ENCODE data around the gene UBR1. TPM values are rescaled to one million over a fixed set of nuclear protein-coding genes. Genes with fewer than 3 reads are reported as not detected.
"Not testable (repeated sequence)": the region's sequence is repeated elsewhere in the genome, so short reads cannot be mapped to it uniquely, and the experiment has no call there.

UBR1 gene
- total RNA-seq, 1 donor from 2014 or later = 24.2 TPM

DNA sequence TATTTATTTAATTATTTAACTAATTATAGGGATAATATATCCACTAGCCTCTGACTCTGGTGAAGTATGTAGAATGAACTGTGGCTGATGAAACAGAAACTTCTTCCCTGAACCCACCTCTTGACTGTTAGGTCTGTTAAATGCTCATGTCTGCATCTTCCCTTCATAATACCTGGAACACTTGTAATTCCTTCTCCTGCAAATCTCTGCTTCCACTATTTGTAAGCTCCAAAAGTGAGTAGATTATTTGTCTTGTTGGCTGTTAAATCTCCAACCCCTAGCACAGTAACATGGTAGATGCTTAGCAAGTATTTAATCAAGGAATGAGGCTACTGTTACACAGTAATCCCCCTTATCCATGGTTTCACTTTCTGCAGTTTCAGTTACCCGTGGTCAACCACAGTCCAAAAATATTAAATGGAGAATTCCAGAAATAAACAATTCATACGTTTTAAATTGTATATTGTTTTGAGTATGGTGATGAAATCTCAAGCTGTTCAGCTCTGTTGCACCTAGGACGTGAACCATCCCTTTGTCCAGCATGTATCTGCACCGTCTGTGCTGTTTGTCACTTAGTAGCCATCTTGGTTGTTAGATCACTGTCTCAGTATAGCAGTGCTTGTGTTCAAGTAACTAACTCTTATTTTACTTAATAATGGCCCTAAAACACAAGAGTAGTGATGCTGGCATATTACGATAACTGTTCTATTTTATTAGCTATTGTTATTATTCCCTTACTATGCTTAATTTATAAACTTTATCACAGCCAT lies 190.9 kb downstream of the UBR1 start:
- Histone ChIP-seq H3K9me3 (replicated peaks) (no peaks in the 10 kb centered on the region), H3K4me1 (peaks cover 32% of the 10 kb centered on the region), H3K36me3 (no peaks in the 10 kb centered on the region), H3K27me3 (ENCODE audit: low read depth) (no peaks in the 10 kb centered on the region), H3K27ac (replicated peaks) (no peak overlapping the region), H3K4me3 (no peak overlapping the region)
- TF ChIP-seq, protein P1, sequence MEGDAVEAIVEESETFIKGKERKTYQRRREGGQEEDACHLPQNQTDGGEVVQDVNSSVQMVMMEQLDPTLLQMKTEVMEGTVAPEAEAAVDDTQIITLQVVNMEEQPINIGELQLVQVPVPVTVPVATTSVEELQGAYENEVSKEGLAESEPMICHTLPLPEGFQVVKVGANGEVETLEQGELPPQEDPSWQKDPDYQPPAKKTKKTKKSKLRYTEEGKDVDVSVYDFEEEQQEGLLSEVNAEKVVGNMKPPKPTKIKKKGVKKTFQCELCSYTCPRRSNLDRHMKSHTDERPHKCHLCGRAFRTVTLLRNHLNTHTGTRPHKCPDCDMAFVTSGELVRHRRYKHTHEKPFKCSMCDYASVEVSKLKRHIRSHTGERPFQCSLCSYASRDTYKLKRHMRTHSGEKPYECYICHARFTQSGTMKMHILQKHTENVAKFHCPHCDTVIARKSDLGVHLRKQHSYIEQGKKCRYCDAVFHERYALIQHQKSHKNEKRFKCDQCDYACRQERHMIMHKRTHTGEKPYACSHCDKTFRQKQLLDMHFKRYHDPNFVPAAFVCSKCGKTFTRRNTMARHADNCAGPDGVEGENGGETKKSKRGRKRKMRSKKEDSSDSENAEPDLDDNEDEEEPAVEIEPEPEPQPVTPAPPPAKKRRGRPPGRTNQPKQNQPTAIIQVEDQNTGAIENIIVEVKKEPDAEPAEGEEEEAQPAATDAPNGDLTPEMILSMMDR (IDR thresholded peaks at IDR 0.05; ENCODE audit: borderline replicate concordance) = no peak
- DNase-seq = no peak
- intact Hi-C loops (cut with micrococcal nuclease) = no loop called here

DNA sequence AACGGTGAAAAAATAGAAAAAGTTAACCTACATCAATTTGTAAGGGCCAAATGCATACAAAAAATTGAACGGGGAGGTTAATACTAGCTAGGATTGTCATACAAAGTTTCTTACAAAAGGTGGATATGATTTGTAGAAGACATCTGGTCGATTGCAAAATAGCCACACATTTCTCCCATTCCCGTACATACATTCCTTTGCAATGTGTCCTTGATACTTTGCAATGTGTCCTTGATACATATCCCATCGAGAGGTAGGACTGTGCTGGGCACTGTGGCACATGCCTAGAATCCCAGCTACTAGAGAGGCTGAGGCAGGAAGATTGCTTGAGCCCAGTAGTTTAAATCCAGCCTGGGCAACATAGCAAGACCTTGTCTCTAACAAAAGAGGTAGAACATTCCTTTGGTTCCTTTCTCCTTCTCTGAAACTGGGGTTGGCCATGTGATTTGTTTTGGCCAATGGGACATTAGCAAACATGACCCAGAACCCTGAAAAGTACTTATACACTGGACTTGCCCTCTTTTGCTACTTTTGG lies 194.7 kb downstream of the UBR1 start:
- Histone ChIP-seq H3K36me3 (no peaks in the 10 kb centered on the region), H3K4me1 (peaks cover 18% of the 10 kb centered on the region), H3K27ac (replicated peaks) (no peak overlapping the region), H3K9me3 (replicated peaks) (no peaks in the 10 kb centered on the region), H3K4me3 (no peak overlapping the region), H3K27me3 (ENCODE audit: low read depth) (no peaks in the 10 kb centered on the region)
- TF ChIP-seq, protein P1 (IDR thresholded peaks at IDR 0.05; ENCODE audit: borderline replicate concordance) = no peak
- DNase-seq = no peak
- intact Hi-C loops (cut with micrococcal nuclease) = no loop called here

DNA sequence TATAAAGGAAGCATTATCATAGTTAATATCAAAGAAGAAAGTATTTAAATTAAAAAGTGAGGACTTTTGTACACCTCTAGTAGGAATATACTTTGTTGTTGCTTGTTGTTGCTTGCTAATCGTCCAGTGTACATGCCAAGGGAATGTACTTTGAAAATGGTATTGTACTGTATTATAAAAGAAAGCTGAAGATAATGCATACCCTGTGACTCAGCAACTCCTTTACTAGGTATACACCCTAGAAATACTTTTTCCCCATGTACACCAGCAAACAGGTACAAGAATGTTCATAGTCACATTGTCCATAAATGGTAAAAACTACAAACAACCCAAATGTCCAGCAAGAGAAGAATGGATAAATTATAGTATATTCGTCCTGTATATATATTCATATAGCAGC lies 197.3 kb downstream of the UBR1 start:
- no peaks in the 10 kb centered on the region for H3K36me3 ChIP-seq
- TF ChIP-seq, protein P1 (IDR thresholded peaks at IDR 0.05; ENCODE audit: borderline replicate concordance) = no peak
- no peak overlapping the region for H3K27ac ChIP-seq (replicated peaks)
- H3K4me1 ChIP-seq = peaks cover 28% of the 10 kb centered on the region
- H3K4me3 ChIP-seq = no peak overlapping the region
- no peak for DNase-seq
- intact Hi-C loops (cut with micrococcal nuclease) = no loop called here
- H3K27me3 ChIP-seq (ENCODE audit: low read depth) = no peaks in the 10 kb centered on the region
- H3K9me3 ChIP-seq (replicated peaks) = no peaks in the 10 kb centered on the region

DNA sequence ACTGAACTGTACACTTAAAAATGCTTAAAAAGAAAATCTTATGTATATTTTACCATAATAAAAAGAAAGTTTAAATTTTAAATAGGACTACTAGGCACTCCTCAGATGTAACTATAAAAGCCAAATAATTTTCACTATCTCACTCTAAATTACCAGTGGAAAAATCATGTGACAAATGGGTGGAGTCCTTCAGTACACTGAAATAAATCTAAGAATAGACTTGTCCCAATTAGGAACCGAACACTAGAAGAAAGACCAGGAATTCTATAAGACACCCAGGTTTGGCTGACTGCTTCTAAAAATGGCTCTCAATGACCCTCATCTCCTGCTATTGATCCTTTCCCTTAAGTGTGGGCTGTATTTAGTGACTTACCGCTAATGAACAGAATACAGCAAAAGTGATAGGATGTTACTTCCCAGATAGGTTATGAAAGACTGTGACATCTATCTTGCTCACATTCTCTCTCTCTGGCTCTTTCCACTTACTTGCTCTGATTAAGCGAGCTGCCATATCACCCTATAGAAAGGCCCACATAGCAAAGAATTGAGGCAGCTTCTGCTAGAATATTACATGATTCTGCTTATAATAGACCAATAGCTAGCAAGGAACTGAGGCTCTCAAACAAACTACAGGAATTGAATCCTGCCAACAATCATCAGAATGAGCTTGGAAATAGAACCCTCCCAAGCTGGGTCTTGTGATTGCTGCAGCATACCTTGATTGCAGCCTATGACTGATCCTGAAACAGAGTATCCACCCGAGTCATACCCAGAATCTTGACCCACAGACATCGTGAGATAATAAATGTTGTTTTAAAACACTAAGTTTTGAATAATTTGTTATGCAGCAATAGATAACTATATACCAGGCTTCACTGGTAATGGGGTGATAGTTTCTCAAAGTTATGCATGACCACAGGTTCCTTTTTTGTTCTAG lies 202.2 kb downstream of the UBR1 start:
- no peak for DNase-seq
- Histone ChIP-seq H3K4me3 (peak overlapping the region; percentile 13), H3K27ac (replicated peaks) (peak overlapping the region; percentile 62), H3K4me1 (peaks cover 21% of the 10 kb centered on the region), H3K36me3 (no peaks in the 10 kb centered on the region), H3K9me3 (replicated peaks) (no peaks in the 10 kb centered on the region), H3K27me3 (ENCODE audit: low read depth) (no peaks in the 10 kb centered on the region)
- intact Hi-C loops (cut with micrococcal nuclease) = no loop called here
- TF ChIP-seq, protein P1 (IDR thresholded peaks at IDR 0.05; ENCODE audit: borderline replicate concordance) = no peak

DNA sequence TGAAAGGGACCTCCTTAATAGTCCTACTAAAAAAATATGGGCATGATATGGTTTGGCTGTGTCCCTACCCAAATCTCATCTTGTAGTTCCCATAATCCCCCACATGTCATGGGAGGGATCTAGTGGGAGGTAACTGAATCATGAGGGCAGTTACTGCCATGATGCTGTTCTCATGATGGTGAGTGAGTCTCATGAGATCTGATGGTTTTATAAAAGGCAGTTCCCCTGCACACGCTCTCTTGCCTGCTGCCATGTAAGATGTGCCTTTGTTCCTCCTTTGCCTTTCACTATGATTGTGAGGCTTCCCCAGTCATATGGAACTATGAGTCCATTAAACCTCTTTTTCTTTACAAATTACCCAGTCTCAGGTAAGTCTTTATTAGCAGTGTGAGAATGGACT lies 211.9 kb downstream of the UBR1 start:
- DNase-seq, H3K4me3 ChIP-seq: not testable (repeated sequence)

More for the DNA sequence above, 211.9 kb downstream of the UBR1 start:
- H3K4me1 ChIP-seq = peaks cover 23% of the 10 kb centered on the region
- H3K9me3 ChIP-seq (replicated peaks); H3K27me3 ChIP-seq (ENCODE audit: low read depth); H3K36me3 ChIP-seq; intact Hi-C loops (cut with micrococcal nuclease); H3K27ac ChIP-seq (replicated peaks): not testable (repeated sequence)

Other genes starting within 250 kb of the UBR1 start
- 23.3 TPM for gene TTBK2, start 185.3 kb downstream of the UBR1 start, total RNA-seq
- 12.2 TPM for gene TMEM62, start 27.5 kb upstream of the UBR1 start, total RNA-seq
- 54.4 TPM for gene CCNDBP1, start 79.4 kb upstream of the UBR1 start, total RNA-seq
- not detected for gene EPB42, start 115.0 kb upstream of the UBR1 start, total RNA-seq
- not detected for gene TGM5, start 160.9 kb upstream of the UBR1 start, total RNA-seq
- not detected for gene TGM7, start 196.2 kb upstream of the UBR1 start, total RNA-seq
- gene LCMT2, start 224.5 kb upstream of the UBR1 start, total RNA-seq = 7.0 TPM

Data from left ventricle myocardium inferior (tissue), 1 donor.